PC-9 (cell line): ENCODE data around the gene RAB31.

Source experiments
- EZH2 ChIP-seq: fragments of 200-600 bp; sonication (generic); IDR thresholded peaks from 2 replicates; pipeline ENCODE4 v1.8.0; 2017; ENCODE audit warnings: antibody characterized with exemption, low read depth
- TF ChIP-seq, protein P1 (sequence below): fragments of 200-600 bp; sonication (generic); conservative IDR thresholded peaks from 2 replicates; pipeline ENCODE4 v1.6.1; 2017; ENCODE audit warnings: mixed run types, antibody characterized with exemption, mild to moderate bottlenecking, moderate library complexity

DNA sequence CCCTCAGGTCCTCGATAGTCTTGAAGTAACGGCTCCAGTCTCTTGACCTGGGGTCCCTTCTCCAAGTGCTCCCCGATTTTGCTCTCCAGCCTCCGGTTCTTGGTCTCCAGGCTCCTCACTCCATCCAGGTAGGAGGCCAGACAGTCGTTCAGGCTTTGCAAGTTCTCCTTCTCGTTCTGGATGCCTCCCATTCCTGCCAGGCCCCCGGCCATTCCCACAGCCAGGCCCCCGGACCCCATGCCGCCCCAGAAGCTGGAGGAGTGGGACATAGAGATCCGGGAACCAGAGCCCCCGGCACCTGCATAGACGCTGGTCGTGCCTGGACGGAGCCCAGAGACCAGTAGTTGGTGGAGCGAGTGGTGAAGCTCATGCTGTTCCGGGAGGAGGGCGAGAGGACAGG is 29.0 kb upstream of the RAB31 start:
- TF ChIP-seq, protein P1, sequence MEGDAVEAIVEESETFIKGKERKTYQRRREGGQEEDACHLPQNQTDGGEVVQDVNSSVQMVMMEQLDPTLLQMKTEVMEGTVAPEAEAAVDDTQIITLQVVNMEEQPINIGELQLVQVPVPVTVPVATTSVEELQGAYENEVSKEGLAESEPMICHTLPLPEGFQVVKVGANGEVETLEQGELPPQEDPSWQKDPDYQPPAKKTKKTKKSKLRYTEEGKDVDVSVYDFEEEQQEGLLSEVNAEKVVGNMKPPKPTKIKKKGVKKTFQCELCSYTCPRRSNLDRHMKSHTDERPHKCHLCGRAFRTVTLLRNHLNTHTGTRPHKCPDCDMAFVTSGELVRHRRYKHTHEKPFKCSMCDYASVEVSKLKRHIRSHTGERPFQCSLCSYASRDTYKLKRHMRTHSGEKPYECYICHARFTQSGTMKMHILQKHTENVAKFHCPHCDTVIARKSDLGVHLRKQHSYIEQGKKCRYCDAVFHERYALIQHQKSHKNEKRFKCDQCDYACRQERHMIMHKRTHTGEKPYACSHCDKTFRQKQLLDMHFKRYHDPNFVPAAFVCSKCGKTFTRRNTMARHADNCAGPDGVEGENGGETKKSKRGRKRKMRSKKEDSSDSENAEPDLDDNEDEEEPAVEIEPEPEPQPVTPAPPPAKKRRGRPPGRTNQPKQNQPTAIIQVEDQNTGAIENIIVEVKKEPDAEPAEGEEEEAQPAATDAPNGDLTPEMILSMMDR = no peak
- no peak for TF ChIP-seq EZH2
